GM21447 (cell line): ENCODE measurements around the gene ZNF583.

Experiments
- ATAC-seq: cut with Tn5 transposase; IDR thresholded peaks from one replicate; pipeline ENCODE4 v1.9.1; 2021; ENCODE audit not compliant: unreplicated experiment

Gene ZNF583

GRCh38 chr19:56441206-56441792 lies 37.2 kb downstream of the ZNF583 start:
- no peak for ATAC-seq

DNA sequence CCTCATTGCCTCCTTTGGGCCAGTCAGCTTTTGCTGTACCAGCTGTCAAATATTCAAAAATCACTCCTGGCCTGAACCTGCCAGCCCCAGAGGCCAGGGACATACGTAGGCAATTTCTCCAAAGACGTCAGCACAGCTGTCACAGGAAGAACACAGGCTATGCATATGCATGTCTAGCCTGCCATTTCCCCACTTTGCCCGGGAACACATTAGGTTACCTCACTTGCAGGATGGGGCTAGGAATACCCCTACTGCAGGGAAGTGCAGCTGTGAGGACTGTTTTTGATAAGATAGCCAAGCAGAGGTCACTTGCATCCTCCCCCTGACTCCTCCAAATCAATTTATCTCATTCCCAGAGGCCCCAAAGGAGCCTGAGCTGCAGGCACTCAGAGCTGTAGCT lies 70.2 kb downstream of the ZNF583 start:
- no peak for ATAC-seq

DNA sequence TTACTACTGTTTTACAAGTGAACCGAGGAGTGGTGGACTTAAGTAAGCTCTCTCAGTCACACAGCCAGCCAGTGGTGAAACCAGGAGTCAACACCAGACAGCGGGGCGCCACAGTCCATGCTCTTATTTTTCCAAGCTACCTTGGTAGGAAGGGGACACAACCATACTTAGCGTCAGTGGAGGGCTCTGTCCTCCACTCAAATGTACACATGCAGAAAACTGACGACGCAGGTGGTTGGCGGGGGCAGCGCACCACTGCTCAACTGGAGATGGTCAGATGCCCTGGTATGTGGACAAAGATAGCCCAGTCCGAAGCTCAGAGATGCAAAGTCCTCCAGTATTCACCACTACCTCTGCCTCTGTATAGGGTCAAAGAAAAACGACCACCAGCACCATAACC lies 72.0 kb downstream of the ZNF583 start:
- ATAC-seq = no peak
